ENCODE data around the gene RRAD. TPM values are rescaled to one million over a fixed set of nuclear protein-coding genes. Genes with fewer than 3 reads are reported as not detected.
A peak's percentile ranks its signal among the peaks of the same experiment; 100 is the strongest.
"Not testable (repeated sequence)": the region's sequence is repeated elsewhere in the genome, so short reads cannot be mapped to it uniquely, and the experiment has no call there.

Gene RRAD
- polyA plus RNA-seq, 4 donors: 0.83 to 10.9 (median 3.6) TPM

DNA sequence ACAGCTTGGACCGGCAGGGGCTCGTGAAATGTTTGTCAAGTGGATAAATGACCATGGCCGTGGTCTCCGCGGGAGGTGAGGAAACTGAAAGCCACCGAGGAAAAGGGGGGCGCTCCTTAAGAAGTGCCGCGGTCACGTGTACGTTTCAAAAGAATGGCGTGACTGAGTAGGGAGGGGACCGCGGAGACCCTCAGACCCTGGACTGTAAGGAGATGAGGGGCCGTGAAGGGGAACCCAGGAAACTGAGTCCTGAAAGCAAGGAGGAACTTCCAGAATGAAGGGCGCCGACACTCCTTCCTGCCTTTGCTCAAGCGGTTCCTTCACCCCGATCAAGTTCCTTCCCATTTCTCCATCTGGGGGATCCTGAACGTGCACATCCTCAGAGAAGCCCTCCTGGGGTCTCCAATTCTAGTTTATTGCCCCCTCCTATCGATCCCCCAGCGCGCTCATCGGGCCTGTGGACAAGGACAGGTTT is 9.5 kb upstream of the RRAD start:
- 2 to 4% (median 2%) methylated on average over 16 to 21 of the region's 24 CpGs for WGBS, 3 donors
- peaks cover 0 to 51% (median 6%) of the 10 kb centered on the region in 3 donors for H3K4me1 ChIP-seq (ENCODE audit: control insufficient read depth in 3 of 3, insufficient read depth in 2 of 3, low read depth in 1 of 3, low read length in 2 of 3)
- H3K4me3 ChIP-seq (ENCODE audit: low read depth in 1 of 3, low read length in 3 of 3): peak overlapping the region; percentile 80 to 91 (median 88)
- not testable (repeated sequence) for DNase-seq; H3K9me3 ChIP-seq (ENCODE audit: control insufficient read depth in 2 of 2, insufficient read depth in 1 of 2, low read depth in 1 of 2, low read length in 1 of 2); H3K27me3 ChIP-seq (ENCODE audit: control insufficient read depth in 3 of 3, insufficient read depth in 3 of 3, low read length in 3 of 3); FAIRE-seq
- H3K27ac ChIP-seq (ENCODE audit: low read depth in 1 of 3, low read length in 2 of 3): peak overlapping the region; percentile 88 to 96 (median 92)
- H3K36me3 ChIP-seq (ENCODE audit: control insufficient read depth in 3 of 3, insufficient read depth in 2 of 3, low read depth in 1 of 3, low read length in 3 of 3): peaks cover 3 to 63% (median 12%) of the 10 kb centered on the region in 3 donors

DNA sequence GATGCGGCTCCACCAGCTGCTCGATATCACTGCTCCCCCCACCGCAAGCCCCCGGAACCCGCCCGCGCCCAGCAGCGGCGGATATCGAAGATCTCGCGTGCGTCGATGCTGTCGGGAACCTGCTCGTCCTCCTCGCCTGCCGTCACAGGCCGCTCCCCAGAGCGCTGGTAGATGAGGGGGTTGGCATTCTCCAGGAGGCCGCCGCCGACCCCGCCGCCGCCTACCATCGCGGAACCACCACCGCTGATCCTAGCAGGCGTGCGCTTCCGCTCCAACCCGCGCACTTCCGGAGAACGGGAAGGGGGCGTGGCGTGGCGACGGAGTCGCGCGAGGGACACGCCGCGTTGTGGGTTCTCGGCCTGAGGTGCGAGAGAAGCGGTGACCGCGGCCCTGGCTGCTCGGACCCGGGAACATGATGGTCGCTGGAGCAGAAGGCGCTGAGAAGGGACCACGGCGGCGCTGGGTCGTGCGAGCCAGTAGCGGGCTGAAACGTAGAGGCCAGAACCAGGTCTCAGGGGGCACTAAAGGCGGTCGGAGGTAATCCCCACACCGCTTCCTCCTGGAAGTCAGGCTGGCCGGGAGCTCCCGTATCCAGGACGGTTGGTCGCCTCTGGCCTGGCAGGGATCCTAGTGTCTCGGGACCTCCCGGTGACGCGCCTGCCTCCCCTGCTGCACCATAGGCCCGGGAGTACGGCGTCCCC is 9.0 kb upstream of the RRAD start, which contains the start of gene CIAO2B:
Gene CIAO2B (minus strand): TSS at position 265 of the 701 bp plus-strand sequence. CDS start 38 bp downstream, at position 227.
- Histone ChIP-seq H3K27ac (ENCODE audit: low read depth in 1 of 3, low read length in 2 of 3) (peak within 1 kb of the TSS; percentile 88 to 96 (median 92)), H3K4me1 (ENCODE audit: control insufficient read depth in 3 of 3, insufficient read depth in 2 of 3, low read depth in 1 of 3, low read length in 2 of 3) (peaks cover 0 to 46% (median 6%) of the 10 kb centered on the region in 3 donors), H3K27me3 (ENCODE audit: control insufficient read depth in 3 of 3, insufficient read depth in 3 of 3, low read length in 3 of 3) (no peaks in the 10 kb centered on the region), H3K4me3 (ENCODE audit: low read depth in 1 of 3, low read length in 3 of 3) (peak within 1 kb of the TSS; percentile 80 to 91 (median 88)), H3K9me3 (ENCODE audit: control insufficient read depth in 2 of 2, insufficient read depth in 1 of 2, low read depth in 1 of 2, low read length in 1 of 2) (no peaks in the 10 kb centered on the region), H3K36me3 (ENCODE audit: control insufficient read depth in 3 of 3, insufficient read depth in 2 of 3, low read depth in 1 of 3, low read length in 3 of 3) (peaks cover 3 to 57% (median 6%) of the 10 kb centered on the region in 3 donors)
- WGBS, 3 donors: 0% methylated on average over 61 to 76 of the region's 76 CpGs
- DNase-seq: peak; percentile 86 to 96
- no peak for FAIRE-seq

DNA sequence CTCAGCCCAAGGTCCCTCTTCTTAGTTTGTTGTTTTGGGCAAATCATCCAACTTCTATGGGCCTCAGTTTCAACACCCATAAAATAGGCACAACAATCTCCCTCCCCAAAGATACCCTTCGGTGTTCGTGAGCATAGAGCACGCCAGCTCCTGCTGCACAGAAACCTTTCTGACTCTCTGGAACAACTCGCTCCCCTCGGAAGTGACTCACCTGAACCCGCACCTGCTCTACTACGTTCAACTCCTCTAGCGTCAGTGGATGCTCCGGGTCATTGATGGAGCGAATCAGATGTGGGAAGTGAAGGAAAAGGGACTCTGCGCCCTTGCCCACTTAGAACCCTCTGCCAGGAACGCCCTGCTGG is 8.4 kb upstream of the RRAD start:
- no peaks in the 10 kb centered on the region for H3K9me3 ChIP-seq (ENCODE audit: control insufficient read depth in 2 of 2, insufficient read depth in 1 of 2, low read depth in 1 of 2, low read length in 1 of 2)
- H3K27me3 ChIP-seq (ENCODE audit: control insufficient read depth in 3 of 3, insufficient read depth in 3 of 3, low read length in 3 of 3): no peaks in the 10 kb centered on the region
- H3K4me1 ChIP-seq (ENCODE audit: control insufficient read depth in 3 of 3, insufficient read depth in 2 of 3, low read depth in 1 of 3, low read length in 2 of 3): peaks cover 0 to 41% (median 6%) of the 10 kb centered on the region in 3 donors
- FAIRE-seq (no peak), DNase-seq (no peak)
- H3K4me3 ChIP-seq (ENCODE audit: low read depth in 1 of 3, low read length in 3 of 3): peak overlapping the region; percentile 80 to 91 (median 88)
- H3K27ac ChIP-seq (ENCODE audit: low read depth in 1 of 3, low read length in 2 of 3): peak overlapping the region; percentile 88 to 96 (median 92)
- peaks cover 3 to 52% (median 6%) of the 10 kb centered on the region in 3 donors for H3K36me3 ChIP-seq (ENCODE audit: control insufficient read depth in 3 of 3, insufficient read depth in 2 of 3, low read depth in 1 of 3, low read length in 3 of 3)
- 0 to 1% (median 1%) methylated on average over 12 of the region's 12 CpGs for WGBS, 3 donors

DNA sequence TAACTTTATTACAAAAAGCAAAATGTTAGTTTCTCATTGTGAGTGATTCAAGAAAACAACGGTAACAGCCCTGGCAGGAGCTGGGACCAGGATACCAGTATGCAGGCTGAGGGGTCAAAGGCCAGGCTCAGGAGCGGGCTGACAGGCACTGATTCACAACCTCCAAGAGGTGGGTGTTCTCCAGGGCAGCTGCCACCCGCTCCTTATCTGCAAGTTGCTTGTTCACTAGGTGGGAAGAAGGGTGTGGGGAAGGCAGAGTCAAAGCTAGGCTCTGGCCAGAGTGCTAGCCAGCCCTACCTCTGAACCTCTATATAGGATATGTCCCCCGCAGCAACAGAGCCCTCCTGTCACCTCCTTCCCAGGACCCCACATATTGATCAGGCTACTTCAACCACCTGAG is 6.7 kb upstream of the RRAD start:
- WGBS, 3 donors: 25 to 68% (median 55%) methylated on average over 4 of the region's 4 CpGs
- FAIRE-seq (no peak), DNase-seq (peak in 1 of 2 donors; percentile 74)
- Histone ChIP-seq H3K27me3 (ENCODE audit: control insufficient read depth in 3 of 3, insufficient read depth in 3 of 3, low read length in 3 of 3) (no peaks in the 10 kb centered on the region), H3K4me3 (ENCODE audit: low read depth in 1 of 3, low read length in 3 of 3) (peak overlapping the region in 1 of 3 donors; percentile 9), H3K36me3 (ENCODE audit: control insufficient read depth in 3 of 3, insufficient read depth in 2 of 3, low read depth in 1 of 3, low read length in 3 of 3) (peaks cover 0 to 35% (median 0%) of the 10 kb centered on the region in 3 donors), H3K27ac (ENCODE audit: low read depth in 1 of 3, low read length in 2 of 3) (no peak overlapping the region), H3K9me3 (ENCODE audit: control insufficient read depth in 2 of 2, insufficient read depth in 1 of 2, low read depth in 1 of 2, low read length in 1 of 2) (no peaks in the 10 kb centered on the region), H3K4me1 (ENCODE audit: control insufficient read depth in 3 of 3, insufficient read depth in 2 of 3, low read depth in 1 of 3, low read length in 2 of 3) (peaks cover 0 to 26% (median 2%) of the 10 kb centered on the region in 3 donors)

DNA sequence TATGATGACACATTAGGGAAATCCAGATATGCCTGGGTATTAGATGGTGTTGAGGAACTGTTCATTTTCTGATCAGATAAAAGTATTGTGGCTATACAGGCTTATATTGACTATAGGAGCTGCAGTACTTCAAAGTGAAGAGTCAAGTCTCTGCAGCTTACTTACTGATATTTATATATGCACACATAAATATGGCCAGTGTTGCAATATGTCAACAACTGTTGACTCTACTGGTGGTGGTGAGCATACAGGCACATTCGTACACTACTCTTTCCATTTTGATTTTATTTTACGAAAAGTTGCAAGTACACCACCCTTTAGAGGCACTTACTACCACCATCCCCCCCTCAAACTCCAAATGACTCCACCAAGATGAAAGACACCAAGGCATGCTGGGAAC is 6.3 kb upstream of the RRAD start:
- no peaks in the 10 kb centered on the region for H3K27me3 ChIP-seq (ENCODE audit: control insufficient read depth in 3 of 3, insufficient read depth in 3 of 3, low read length in 3 of 3)
- 89 to 97% (median 92%) methylated on average over 2 of the region's 2 CpGs for WGBS, 3 donors
- no peak for DNase-seq
- H3K27ac ChIP-seq (ENCODE audit: low read depth in 1 of 3, low read length in 2 of 3): no peak overlapping the region
- no peaks in the 10 kb centered on the region for H3K9me3 ChIP-seq (ENCODE audit: control insufficient read depth in 2 of 2, insufficient read depth in 1 of 2, low read depth in 1 of 2, low read length in 1 of 2)
- H3K36me3 ChIP-seq (ENCODE audit: control insufficient read depth in 3 of 3, insufficient read depth in 2 of 3, low read depth in 1 of 3, low read length in 3 of 3): peaks cover 0 to 31% (median 0%) of the 10 kb centered on the region in 3 donors
- H3K4me3 ChIP-seq (ENCODE audit: low read depth in 1 of 3, low read length in 3 of 3): no peak overlapping the region
- H3K4me1 ChIP-seq (ENCODE audit: control insufficient read depth in 3 of 3, insufficient read depth in 2 of 3, low read depth in 1 of 3, low read length in 2 of 3): peaks cover 0 to 22% (median 2%) of the 10 kb centered on the region in 3 donors
- FAIRE-seq: no peak

DNA sequence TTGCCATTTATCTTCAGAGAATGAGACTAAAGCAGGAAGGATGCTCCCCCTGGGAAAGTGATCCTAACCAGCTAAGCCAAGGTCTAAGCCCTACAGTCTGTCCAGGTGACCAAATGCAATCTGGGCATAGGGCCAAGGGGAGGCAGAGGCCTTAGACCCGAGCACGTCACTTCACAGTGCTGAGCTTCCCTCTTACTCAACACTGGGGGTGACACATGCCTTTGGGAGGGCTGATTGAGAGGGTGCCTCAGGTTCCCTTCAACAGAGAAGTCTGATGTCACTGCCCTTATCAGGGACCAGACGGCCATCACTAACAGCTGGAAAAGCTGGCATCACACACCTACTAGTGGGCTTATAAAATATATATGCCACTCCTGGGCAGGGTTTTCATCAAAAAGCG is 4.9 kb upstream of the RRAD start:
- Histone ChIP-seq H3K4me1 (ENCODE audit: control insufficient read depth in 3 of 3, insufficient read depth in 2 of 3, low read depth in 1 of 3, low read length in 2 of 3) (peaks cover 0 to 24% (median 2%) of the 10 kb centered on the region in 3 donors), H3K36me3 (ENCODE audit: control insufficient read depth in 3 of 3, insufficient read depth in 2 of 3, low read depth in 1 of 3, low read length in 3 of 3) (peaks cover 0 to 20% (median 0%) of the 10 kb centered on the region in 3 donors), H3K9me3 (ENCODE audit: control insufficient read depth in 2 of 2, insufficient read depth in 1 of 2, low read depth in 1 of 2, low read length in 1 of 2) (no peaks in the 10 kb centered on the region), H3K27ac (ENCODE audit: low read depth in 1 of 3, low read length in 2 of 3) (no peak overlapping the region), H3K4me3 (ENCODE audit: low read depth in 1 of 3, low read length in 3 of 3) (no peak overlapping the region), H3K27me3 (ENCODE audit: control insufficient read depth in 3 of 3, insufficient read depth in 3 of 3, low read length in 3 of 3) (peaks cover 0 to 13% (median 0%) of the 10 kb centered on the region in 3 donors)
- WGBS, 3 donors: 30 to 60% (median 40%) methylated on average over 4 of the region's 4 CpGs
- FAIRE-seq (no peak), DNase-seq (peak; percentile 43 to 85)

DNA sequence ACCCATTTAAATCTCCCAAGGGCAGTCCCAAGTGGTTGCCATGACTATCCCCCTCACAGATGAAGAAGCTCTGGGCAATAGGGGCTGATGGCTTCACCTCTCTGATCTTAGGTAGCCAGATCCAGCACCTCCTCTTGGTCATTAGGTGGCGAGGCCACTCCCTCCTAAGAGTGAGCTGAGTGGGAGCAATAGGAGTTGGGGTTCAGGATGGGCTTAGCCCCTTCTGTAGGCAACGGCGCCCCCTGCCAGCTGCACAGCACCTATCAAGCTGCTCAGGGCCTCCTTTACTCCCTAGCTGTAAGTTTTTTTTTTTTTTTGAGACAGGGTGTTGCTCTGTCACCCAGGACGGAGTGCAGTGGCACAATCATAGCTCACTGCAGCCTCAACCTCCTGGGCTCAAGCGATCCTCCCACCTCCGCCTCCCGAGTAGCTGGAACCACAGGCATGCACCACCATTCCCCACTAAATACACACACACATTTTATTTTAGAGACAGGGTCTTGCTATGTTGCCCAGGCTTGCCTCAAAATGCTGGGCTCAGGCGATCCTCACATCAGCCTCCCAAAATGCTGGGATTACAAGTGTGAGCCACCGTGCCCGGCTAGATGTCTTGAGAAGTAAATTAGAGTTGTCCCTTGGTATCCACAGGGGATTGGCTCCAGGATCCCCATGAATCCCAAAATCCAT is 3.5 kb upstream of the RRAD start:
- H3K9me3 ChIP-seq (ENCODE audit: control insufficient read depth in 2 of 2, insufficient read depth in 1 of 2, low read depth in 1 of 2, low read length in 1 of 2): no peaks in the 10 kb centered on the region
- H3K4me1 ChIP-seq (ENCODE audit: control insufficient read depth in 3 of 3, insufficient read depth in 2 of 3, low read depth in 1 of 3, low read length in 2 of 3): peaks cover 2 to 28% (median 3%) of the 10 kb centered on the region in 3 donors
- no peak overlapping the region for H3K4me3 ChIP-seq (ENCODE audit: low read depth in 1 of 3, low read length in 3 of 3)
- FAIRE-seq: no peak
- DNase-seq: peak; percentile 61 to 71
- 66 to 74% (median 73%) methylated on average over 9 to 10 of the region's 10 CpGs for WGBS, 3 donors
- no peak overlapping the region for H3K27ac ChIP-seq (ENCODE audit: low read depth in 1 of 3, low read length in 2 of 3)
- H3K36me3 ChIP-seq (ENCODE audit: control insufficient read depth in 3 of 3, insufficient read depth in 2 of 3, low read depth in 1 of 3, low read length in 3 of 3): peaks cover 0 to 20% (median 0%) of the 10 kb centered on the region in 3 donors
- peaks cover 0 to 26% (median 0%) of the 10 kb centered on the region in 3 donors for H3K27me3 ChIP-seq (ENCODE audit: control insufficient read depth in 3 of 3, insufficient read depth in 3 of 3, low read length in 3 of 3)

DNA sequence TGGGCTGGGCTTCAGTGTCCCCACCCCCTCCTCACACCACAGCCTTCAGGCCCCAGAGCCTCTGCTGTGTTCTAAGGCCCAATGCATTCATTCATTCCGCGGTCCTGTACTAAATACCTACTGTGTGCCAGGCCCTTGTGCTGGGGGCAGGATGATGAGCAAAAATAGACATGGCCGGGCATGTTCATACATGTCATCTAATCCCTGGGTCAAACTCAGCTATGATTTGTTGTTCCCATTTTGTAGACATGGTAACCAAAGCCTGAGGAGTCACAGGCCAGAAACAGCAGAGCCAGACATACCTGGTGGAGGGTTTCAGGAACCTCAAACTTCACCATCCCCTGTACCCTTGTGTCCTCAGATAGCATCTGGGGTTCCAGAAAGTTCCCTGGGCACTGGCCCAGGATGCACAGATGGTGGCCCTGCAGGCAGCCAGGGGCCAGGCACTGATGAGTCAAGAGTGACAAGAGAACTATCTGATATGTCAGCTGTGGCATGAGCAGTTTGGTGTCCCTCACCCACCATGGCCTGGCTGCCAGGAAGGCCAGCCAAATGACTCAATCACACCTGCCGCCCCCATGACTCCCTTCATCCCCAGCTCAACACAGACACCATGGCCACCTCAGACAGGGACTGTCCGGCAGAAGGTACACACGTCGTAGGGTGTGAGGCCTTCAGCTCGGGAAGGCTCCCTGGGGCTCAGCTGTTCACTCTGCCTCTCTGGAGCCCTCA is 2.7 kb upstream of the RRAD start:
- FAIRE-seq: no peak

More for the DNA sequence above, 2.7 kb upstream of the RRAD start:
- no peak overlapping the region for H3K4me3 ChIP-seq (ENCODE audit: low read depth in 1 of 3, low read length in 3 of 3)
- 90 to 94% (median 90%) methylated on average over 8 of the region's 8 CpGs for whole genome bisulfite sequencing, 3 donors
- peaks cover under 1 to 22% (median 3%) of the 10 kb centered on the region in 3 donors for H3K4me1 ChIP-seq (ENCODE audit: control insufficient read depth in 3 of 3, insufficient read depth in 2 of 3, low read depth in 1 of 3, low read length in 2 of 3)
- peaks cover 0 to 31% (median 0%) of the 10 kb centered on the region in 3 donors for H3K27me3 ChIP-seq (ENCODE audit: control insufficient read depth in 3 of 3, insufficient read depth in 3 of 3, low read length in 3 of 3)
- no peak overlapping the region for H3K27ac ChIP-seq (ENCODE audit: low read depth in 1 of 3, low read length in 2 of 3)
- H3K36me3 ChIP-seq (ENCODE audit: control insufficient read depth in 3 of 3, insufficient read depth in 2 of 3, low read depth in 1 of 3, low read length in 3 of 3): peaks cover 0 to 17% (median 0%) of the 10 kb centered on the region in 3 donors
- no peaks in the 10 kb centered on the region for H3K9me3 ChIP-seq (ENCODE audit: control insufficient read depth in 2 of 2, insufficient read depth in 1 of 2, low read depth in 1 of 2, low read length in 1 of 2)
- DNase-seq: no peak
